Measurements from ENCODE around the gene EXPH5. TPM values are rescaled to one million over a fixed set of nuclear protein-coding genes. Genes with fewer than 3 reads are reported as not detected.

Gene EXPH5
- total RNA-seq, 1 experiment from 2014 or later = 18.3 TPM

DNA sequence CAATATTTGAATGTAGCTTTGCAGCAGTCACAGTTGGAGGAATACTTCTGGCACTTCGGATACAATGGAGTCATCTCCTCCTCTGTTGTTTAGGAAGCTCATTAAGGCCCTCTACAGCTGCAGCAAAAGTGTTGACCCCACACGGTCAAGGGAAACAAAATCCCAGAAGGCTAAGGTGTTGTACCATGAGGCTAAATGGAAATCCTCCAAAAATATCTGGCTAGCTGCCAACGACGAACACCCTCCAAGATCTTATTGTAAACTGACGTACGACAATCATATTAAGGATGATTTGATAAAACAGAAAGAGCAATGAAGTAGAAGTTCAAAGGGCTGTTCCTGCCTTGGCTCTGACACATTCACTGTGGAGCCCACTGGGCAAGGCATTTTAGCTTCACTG is 99.4 kb downstream of the EXPH5 start:
- RAD21 ChIA-PET (ENCODE audit: low non-redundant PET in 1 of 2, low total read pairs in 2 of 2, uncharacterized antibody in 2 of 2, unreplicated experiment in 2 of 2) = interaction anchor here in 1 of 2 experiments (0.6 kb wide), 1 partner anchor 351 kb away, joined by 3 read pairs; no protein-coding TSS in a partner anchor
- POLR2A ChIA-PET = no interaction called here

More for the DNA sequence above, 99.4 kb downstream of the EXPH5 start:
- no peak for ATAC-seq
- no peak for TF ChIP-seq JUND (IDR thresholded peaks at IDR 0.05)
- TF ChIP-seq TCF7L2 (IDR thresholded peaks at IDR 0.05; ENCODE audit: borderline replicate concordance, extremely low read depth, insufficient read depth, insufficient read length) = no peak
- TF ChIP-seq YY1 (IDR thresholded peaks at IDR 0.05; ENCODE audit: extremely low read depth, insufficient replicate concordance, low read depth, low read length) = no peak
- TF ChIP-seq FOSL1 (IDR thresholded peaks at IDR 0.05; ENCODE audit: low read depth) = no peak
- no peak for TF ChIP-seq RAD21 (IDR thresholded peaks at IDR 0.05; ENCODE audit: low read depth)
- TF ChIP-seq CBX3 (IDR thresholded peaks at IDR 0.05; ENCODE audit: low read depth) = no peak
- no peak for TF ChIP-seq SRF (IDR thresholded peaks at IDR 0.05; ENCODE audit: low read depth)
- no peak for TF ChIP-seq EZH2 (IDR thresholded peaks at IDR 0.05)
- TF ChIP-seq, protein P1, sequence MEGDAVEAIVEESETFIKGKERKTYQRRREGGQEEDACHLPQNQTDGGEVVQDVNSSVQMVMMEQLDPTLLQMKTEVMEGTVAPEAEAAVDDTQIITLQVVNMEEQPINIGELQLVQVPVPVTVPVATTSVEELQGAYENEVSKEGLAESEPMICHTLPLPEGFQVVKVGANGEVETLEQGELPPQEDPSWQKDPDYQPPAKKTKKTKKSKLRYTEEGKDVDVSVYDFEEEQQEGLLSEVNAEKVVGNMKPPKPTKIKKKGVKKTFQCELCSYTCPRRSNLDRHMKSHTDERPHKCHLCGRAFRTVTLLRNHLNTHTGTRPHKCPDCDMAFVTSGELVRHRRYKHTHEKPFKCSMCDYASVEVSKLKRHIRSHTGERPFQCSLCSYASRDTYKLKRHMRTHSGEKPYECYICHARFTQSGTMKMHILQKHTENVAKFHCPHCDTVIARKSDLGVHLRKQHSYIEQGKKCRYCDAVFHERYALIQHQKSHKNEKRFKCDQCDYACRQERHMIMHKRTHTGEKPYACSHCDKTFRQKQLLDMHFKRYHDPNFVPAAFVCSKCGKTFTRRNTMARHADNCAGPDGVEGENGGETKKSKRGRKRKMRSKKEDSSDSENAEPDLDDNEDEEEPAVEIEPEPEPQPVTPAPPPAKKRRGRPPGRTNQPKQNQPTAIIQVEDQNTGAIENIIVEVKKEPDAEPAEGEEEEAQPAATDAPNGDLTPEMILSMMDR (IDR thresholded peaks at IDR 0.05 in 2 of 3, conservative IDR thresholded peaks at IDR 0.05 in 1 of 3; ENCODE audit: borderline replicate concordance in 1 of 3, insufficient read depth in 1 of 3, low read depth in 2 of 3, low read length in 2 of 3) = no peak
- TF ChIP-seq ZFX (IDR thresholded peaks at IDR 0.05) = no peak
- TF ChIP-seq, protein P2, sequence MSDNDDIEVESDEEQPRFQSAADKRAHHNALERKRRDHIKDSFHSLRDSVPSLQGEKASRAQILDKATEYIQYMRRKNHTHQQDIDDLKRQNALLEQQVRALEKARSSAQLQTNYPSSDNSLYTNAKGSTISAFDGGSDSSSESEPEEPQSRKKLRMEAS (IDR thresholded peaks at IDR 0.05) = no peak
- TF ChIP-seq, protein P3, sequence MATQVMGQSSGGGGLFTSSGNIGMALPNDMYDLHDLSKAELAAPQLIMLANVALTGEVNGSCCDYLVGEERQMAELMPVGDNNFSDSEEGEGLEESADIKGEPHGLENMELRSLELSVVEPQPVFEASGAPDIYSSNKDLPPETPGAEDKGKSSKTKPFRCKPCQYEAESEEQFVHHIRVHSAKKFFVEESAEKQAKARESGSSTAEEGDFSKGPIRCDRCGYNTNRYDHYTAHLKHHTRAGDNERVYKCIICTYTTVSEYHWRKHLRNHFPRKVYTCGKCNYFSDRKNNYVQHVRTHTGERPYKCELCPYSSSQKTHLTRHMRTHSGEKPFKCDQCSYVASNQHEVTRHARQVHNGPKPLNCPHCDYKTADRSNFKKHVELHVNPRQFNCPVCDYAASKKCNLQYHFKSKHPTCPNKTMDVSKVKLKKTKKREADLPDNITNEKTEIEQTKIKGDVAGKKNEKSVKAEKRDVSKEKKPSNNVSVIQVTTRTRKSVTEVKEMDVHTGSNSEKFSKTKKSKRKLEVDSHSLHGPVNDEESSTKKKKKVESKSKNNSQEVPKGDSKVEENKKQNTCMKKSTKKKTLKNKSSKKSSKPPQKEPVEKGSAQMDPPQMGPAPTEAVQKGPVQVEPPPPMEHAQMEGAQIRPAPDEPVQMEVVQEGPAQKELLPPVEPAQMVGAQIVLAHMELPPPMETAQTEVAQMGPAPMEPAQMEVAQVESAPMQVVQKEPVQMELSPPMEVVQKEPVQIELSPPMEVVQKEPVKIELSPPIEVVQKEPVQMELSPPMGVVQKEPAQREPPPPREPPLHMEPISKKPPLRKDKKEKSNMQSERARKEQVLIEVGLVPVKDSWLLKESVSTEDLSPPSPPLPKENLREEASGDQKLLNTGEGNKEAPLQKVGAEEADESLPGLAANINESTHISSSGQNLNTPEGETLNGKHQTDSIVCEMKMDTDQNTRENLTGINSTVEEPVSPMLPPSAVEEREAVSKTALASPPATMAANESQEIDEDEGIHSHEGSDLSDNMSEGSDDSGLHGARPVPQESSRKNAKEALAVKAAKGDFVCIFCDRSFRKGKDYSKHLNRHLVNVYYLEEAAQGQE (IDR thresholded peaks at IDR 0.05; ENCODE audit: low read depth) = no peak
- TF ChIP-seq, protein P4, sequence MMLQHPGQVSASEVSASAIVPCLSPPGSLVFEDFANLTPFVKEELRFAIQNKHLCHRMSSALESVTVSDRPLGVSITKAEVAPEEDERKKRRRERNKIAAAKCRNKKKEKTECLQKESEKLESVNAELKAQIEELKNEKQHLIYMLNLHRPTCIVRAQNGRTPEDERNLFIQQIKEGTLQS (IDR thresholded peaks at IDR 0.05) = no peak
- TF ChIP-seq CEBPB (IDR thresholded peaks at IDR 0.05; ENCODE audit: low read depth) = no peak
- no peak for TF ChIP-seq POLR2A (IDR thresholded peaks at IDR 0.05; ENCODE audit: borderline replicate concordance, extremely low read depth, insufficient read depth, insufficient read length)
- Histone ChIP-seq H3K4me1 (ENCODE audit: control insufficient read depth in 1 of 2, insufficient read depth in 2 of 2, low read length in 2 of 2) (peaks cover 12 to 32% of the 10 kb centered on the region in 2 experiments; a peak in 3 of 4 replicates), H3K9me3 (ENCODE audit: control insufficient read depth in 1 of 2, insufficient read depth in 1 of 2, low read depth in 1 of 2, low read length in 2 of 2) (no peaks in the 10 kb centered on the region), H3K79me2 (ENCODE audit: insufficient read depth, low read length) (no peaks in the 10 kb centered on the region), H3K4me3 (replicated peaks in 1 of 2; ENCODE audit: low read depth in 1 of 2, low read length in 2 of 2) (no peak overlapping the region), H4K20me1 (ENCODE audit: insufficient read depth) (no peaks in the 10 kb centered on the region), H3K4me2 (ENCODE audit: low read length) (no peak overlapping the region), H3K9me2 (ENCODE audit: insufficient read depth) (no peaks in the 10 kb centered on the region), H3K9ac (ENCODE audit: low read length) (no peak overlapping the region), H3K36me3 (ENCODE audit: control insufficient read depth in 1 of 2, insufficient read depth in 2 of 2, low read length in 2 of 2) (no peaks in the 10 kb centered on the region), H3K27me3 (ENCODE audit: insufficient read depth, low read length) (no peaks in the 10 kb centered on the region), H3K27ac (ENCODE audit: low read depth, low read length) (no peak overlapping the region), H2AFZ (ENCODE audit: low read depth, low read length, poor library complexity, severe bottlenecking) (no peak overlapping the region)
- intact Hi-C loops (cut with micrococcal nuclease) = no loop called here
- CTCF ChIA-PET = interaction anchor here (0.6 kb wide), 1 partner anchor 185 kb away, joined by 3 read pairs; no protein-coding TSS in a partner anchor
- no TSS peak for BruUV-seq (replicated peaks)
- DNase-seq (ENCODE audit: low read depth, low spot score) = no peak

Measured in HCT116 (cell line).